ENCODE data around the gene BDKRB2.

- TF ChIP-seq CTCF (IDR thresholded peaks at IDR 0.05; ENCODE audit: insufficient read depth, low read length) (no peak), POLR2AphosphoS5 (IDR thresholded peaks at IDR 0.05; ENCODE audit: low read depth) (no peak), REST (IDR thresholded peaks at IDR 0.05; ENCODE audit: insufficient replicate concordance, low read depth) (no peak), SPI1 (IDR thresholded peaks at IDR 0.05; ENCODE audit: borderline replicate concordance, low read depth) (no peak)
Observed at GRCh38 chr14:96281486-96281885, 76.8 kb downstream of the BDKRB2 start.
